SK-N-SH treated with all-trans-retinoic acid at 6 μM for 48 hours (cell line): Measurements from ENCODE around the gene PACSIN2.

ENCODE experiments used
- ATAC-seq: fragments of 200-7000 bp; cut with Tn5 transposase; 3 replicates; pipeline ENCODE4 v1.9.1; 2020; ENCODE audit warnings: mild to moderate bottlenecking, moderate library complexity
- BACH2 ChIP-seq: fragments of 250-450 bp; sonication (Bioruptor Pico); IDR thresholded peaks from 2 replicates; pipeline ENCODE4 v1.9.0; 2021; ENCODE audit warnings: mild to moderate bottlenecking, borderline replicate concordance
- CREB5 ChIP-seq: fragments of 250-450 bp; sonication (Bioruptor Pico); IDR thresholded peaks from 2 replicates; pipeline ENCODE4 v1.5.1; 2020; ENCODE audit warnings: low read depth, mild to moderate bottlenecking, moderate library complexity
- CSRNP3 ChIP-seq: fragments of 250-450 bp; sonication (Bioruptor Pico); IDR thresholded peaks from 2 replicates; pipeline ENCODE4 v1.5.1; 2021; ENCODE audit warnings: mild to moderate bottlenecking, moderate library complexity
- ESRRG ChIP-seq: fragments of 250-450 bp; sonication (Bioruptor Pico); IDR thresholded peaks from 2 replicates; pipeline ENCODE4 v1.6.1; 2021; ENCODE audit warnings: mild to moderate bottlenecking
- GLIS3 ChIP-seq: fragments of 250-450 bp; sonication (Bioruptor Pico); IDR thresholded peaks from 2 replicates; pipeline ENCODE4 v1.5.0; 2020; ENCODE audit warnings: mild to moderate bottlenecking, moderate library complexity
- ISL1 ChIP-seq: fragments of 250-450 bp; sonication (Bioruptor Pico); IDR thresholded peaks from 2 replicates; pipeline ENCODE4 v2.1.2; 2022; ENCODE audit warnings: mild to moderate bottlenecking, moderate library complexity
- OSR1 ChIP-seq: fragments of 250-450 bp; sonication (Bioruptor Pico); IDR thresholded peaks from 2 replicates; pipeline ENCODE4 v1.8.0; 2022; ENCODE audit warnings: moderate library complexity, mild to moderate bottlenecking, inconsistent platforms
- RARB ChIP-seq: fragments of 250-450 bp; sonication (Bioruptor Pico); IDR thresholded peaks from 2 replicates; pipeline ENCODE4 v1.8.0; 2021; ENCODE audit warnings: mild to moderate bottlenecking, moderate library complexity
- TCF4 ChIP-seq: fragments of 250-450 bp; sonication (Bioruptor Pico); IDR thresholded peaks from 2 replicates; pipeline ENCODE4 v1.8.0; 2021; ENCODE audit warnings: mild to moderate bottlenecking, moderate library complexity, borderline replicate concordance
- TSHZ2 ChIP-seq: fragments of 250-450 bp; sonication (Bioruptor Pico); IDR thresholded peaks from 2 replicates; pipeline ENCODE4 v1.5.0; 2020; ENCODE audit warnings: mild to moderate bottlenecking, moderate library complexity
- ZFP3 ChIP-seq: fragments of 250-450 bp; sonication (Bioruptor Pico); IDR thresholded peaks from 2 replicates; pipeline ENCODE4 v1.5.0; 2020; ENCODE audit warnings: mild to moderate bottlenecking, moderate library complexity
- ZFP30 ChIP-seq: fragments of 450-650 bp; formaldehyde crosslinking; IDR thresholded peaks from 2 replicates; pipeline ENCODE4 v1.5.0; 2022; ENCODE audit warnings: mild to moderate bottlenecking, moderate library complexity
- ZNF565 ChIP-seq: fragments of 450-650 bp; formaldehyde crosslinking; conservative IDR thresholded peaks from 2 replicates; pipeline ENCODE4 v1.5.0; 2020; ENCODE audit warnings: low read depth, mild to moderate bottlenecking, moderate library complexity
- ZNF70 ChIP-seq: fragments of 450-650 bp; formaldehyde crosslinking; IDR thresholded peaks from 2 replicates; pipeline ENCODE4 v1.5.0; 2020; ENCODE audit warnings: mild to moderate bottlenecking, moderate library complexity
- ZNF8 ChIP-seq: fragments of 450-650 bp; formaldehyde crosslinking; IDR thresholded peaks from 2 replicates; pipeline ENCODE4 v1.5.0; 2020; ENCODE audit warnings: mild to moderate bottlenecking, moderate library complexity
- TF ChIP-seq, protein P1 (sequence below): fragments of 250-450 bp; sonication (Bioruptor Pico); IDR thresholded peaks from 2 replicates; pipeline ENCODE4 v1.8.0; 2020; ENCODE audit warnings: mild to moderate bottlenecking, moderate library complexity, borderline replicate concordance
- TF ChIP-seq, protein P2 (sequence below): fragments of 250-450 bp; sonication (Bioruptor Pico); IDR thresholded peaks from 2 replicates; pipeline ENCODE4 v1.8.0; 2021; ENCODE audit warnings: low read depth, mild to moderate bottlenecking, moderate library complexity, borderline replicate concordance

PACSIN2 gene

GRCh38 chr22:42915980-42916765 lies 98.8 kb downstream of the PACSIN2 start:
- ATAC-seq, result no peak
- TF ChIP-seq RARB (CRISPR knock-in tag), result no peak

- no peak for ATAC-seq
- TF ChIP-seq GLIS3 (CRISPR knock-in tag) (no peak), ZNF70 (no peak), BACH2 (CRISPR knock-in tag) (no peak), TSHZ2 (CRISPR knock-in tag) (no peak), OSR1 (no peak)
- TF ChIP-seq, all 23 proteins: peak for 0
These were observed 100.4 kb downstream of the PACSIN2 start for GRCh38 chr22:42914511-42915076.

DNA sequence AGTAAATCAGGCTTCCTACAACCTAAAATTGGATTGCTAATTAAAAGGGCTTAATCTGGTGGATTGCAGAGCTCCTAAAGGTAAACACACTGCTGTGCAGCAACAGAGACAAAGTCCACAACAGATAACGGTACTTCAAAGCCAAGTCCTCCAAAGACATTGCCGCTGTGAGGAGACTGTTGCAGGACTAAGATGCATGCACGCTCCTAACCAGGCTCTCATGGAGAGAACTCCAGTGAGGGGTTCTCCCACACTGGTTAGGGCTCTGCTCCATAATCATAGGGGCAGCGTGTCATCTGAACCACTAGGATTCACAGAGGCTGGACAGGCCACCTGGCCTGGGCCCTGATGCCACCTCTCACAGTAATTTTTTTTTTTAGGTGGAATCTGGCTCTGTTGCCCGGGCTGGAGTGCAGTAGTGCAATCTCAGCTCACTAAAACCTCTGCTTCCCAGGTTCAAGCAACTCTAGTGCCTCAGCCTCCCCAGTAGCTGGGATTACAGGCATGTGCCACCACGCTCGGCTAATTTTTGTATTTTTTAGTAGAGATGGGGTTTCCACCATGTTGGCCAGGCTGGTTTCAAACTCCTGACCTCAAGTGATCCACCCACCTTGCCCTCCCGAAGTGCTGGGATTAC lies 101.0 kb downstream of the PACSIN2 start:
- ATAC-seq, result no peak
- no peak for TF ChIP-seq ZNF70
- TF ChIP-seq ZNF565 (CRISPR knock-in tag), result no peak
- no peak for TF ChIP-seq ESRRG (CRISPR knock-in tag)
- TF ChIP-seq, protein P1, sequence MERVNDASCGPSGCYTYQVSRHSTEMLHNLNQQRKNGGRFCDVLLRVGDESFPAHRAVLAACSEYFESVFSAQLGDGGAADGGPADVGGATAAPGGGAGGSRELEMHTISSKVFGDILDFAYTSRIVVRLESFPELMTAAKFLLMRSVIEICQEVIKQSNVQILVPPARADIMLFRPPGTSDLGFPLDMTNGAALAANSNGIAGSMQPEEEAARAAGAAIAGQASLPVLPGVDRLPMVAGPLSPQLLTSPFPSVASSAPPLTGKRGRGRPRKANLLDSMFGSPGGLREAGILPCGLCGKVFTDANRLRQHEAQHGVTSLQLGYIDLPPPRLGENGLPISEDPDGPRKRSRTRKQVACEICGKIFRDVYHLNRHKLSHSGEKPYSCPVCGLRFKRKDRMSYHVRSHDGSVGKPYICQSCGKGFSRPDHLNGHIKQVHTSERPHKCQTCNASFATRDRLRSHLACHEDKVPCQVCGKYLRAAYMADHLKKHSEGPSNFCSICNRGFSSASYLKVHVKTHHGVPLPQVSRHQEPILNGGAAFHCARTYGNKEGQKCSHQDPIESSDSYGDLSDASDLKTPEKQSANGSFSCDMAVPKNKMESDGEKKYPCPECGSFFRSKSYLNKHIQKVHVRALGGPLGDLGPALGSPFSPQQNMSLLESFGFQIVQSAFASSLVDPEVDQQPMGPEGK (CRISPR knock-in tag), result no peak
- TF ChIP-seq ZFP3 (CRISPR knock-in tag), result no peak
- no peak for TF ChIP-seq ZNF8 (CRISPR knock-in tag)
- TF ChIP-seq RARB (CRISPR knock-in tag), result no peak
- no peak for TF ChIP-seq ZFP30 (CRISPR knock-in tag)
- TF ChIP-seq CREB5 (CRISPR knock-in tag), result no peak
- TF ChIP-seq CSRNP3, result no peak

DNA sequence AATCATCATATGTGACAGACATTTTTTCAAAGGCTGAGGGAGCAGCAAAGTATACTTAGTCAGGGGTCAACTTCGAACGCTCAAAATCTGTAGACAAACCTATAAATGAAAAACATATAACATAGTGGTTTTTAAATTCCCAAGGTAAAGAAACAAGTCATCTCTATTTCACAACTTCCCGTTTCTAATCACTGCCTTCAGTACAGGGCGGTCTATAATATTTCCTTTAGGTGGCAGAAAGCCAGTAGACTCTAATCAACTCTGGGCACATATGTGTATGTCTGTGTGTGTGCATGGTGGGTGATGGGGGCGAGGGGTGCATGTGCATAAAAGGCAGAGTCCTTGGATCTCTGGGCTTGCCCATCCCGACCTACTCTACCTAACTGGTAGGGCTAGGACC lies 102.9 kb downstream of the PACSIN2 start:
- ATAC-seq, result no peak
- TF ChIP-seq, protein P2, sequence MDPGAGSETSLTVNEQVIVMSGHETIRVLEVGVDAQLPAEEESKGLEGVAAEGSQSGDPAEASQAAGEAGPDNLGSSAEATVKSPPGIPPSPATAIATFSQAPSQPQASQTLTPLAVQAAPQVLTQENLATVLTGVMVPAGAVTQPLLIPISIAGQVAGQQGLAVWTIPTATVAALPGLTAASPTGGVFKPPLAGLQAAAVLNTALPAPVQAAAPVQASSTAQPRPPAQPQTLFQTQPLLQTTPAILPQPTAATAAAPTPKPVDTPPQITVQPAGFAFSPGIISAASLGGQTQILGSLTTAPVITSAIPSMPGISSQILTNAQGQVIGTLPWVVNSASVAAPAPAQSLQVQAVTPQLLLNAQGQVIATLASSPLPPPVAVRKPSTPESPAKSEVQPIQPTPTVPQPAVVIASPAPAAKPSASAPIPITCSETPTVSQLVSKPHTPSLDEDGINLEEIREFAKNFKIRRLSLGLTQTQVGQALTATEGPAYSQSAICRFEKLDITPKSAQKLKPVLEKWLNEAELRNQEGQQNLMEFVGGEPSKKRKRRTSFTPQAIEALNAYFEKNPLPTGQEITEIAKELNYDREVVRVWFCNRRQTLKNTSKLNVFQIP (CRISPR knock-in tag), result no peak
- TF ChIP-seq ISL1 (CRISPR knock-in tag) (no peak), TCF4 (CRISPR knock-in tag) (no peak), ESRRG (CRISPR knock-in tag) (no peak)
